Mesenteric fat pad (tissue), 1 donor: ENCODE results near the gene GPR18. TPM values are rescaled to one million over a fixed set of nuclear protein-coding genes. Genes with fewer than 3 reads are reported as not detected.

Experiments used
- DNase-seq: peaks from one replicate; pipeline ENCODE4 v3.0.0-alpha.2; 2020; ENCODE audit warnings: low spot score
- long read RNA-seq: library from polyadenylated mRNA; unstranded; transcript quantifications from one replicate; pipeline ENCODE4 v2.0.0, GENCODE V29; 2020
- total RNA-seq: library from RNA; stranded (reverse); fragmentation: NEBNext Ultra II Directional; extraction: Animal tissue kit (Norgen Biotek cat#: 25700); gene quantifications from one replicate; pipeline ENCODE4 v1.2.1, GENCODE V29; 2021
- donor health status: DM: yes; HTN: yes; CAD: no.

GPR18 gene
- total RNA-seq: not detected
- long read RNA-seq, partial matches to known transcripts: 0 of 1 reads
- long read RNA-seq, other reads (novel, unspliced or antisense): 1 of 1 reads

GRCh38 chr13:99258210-99258860, at the start of gene GPR18:
Gene GPR18, minus strand, starts transcription at chr13:99258379. Its CDS starts 2,507 bp downstream, at chr13:99255872.
- DNase-seq: no peak

GRCh38 chr13:99307648-99308339, 49.6 kb upstream of the GPR18 start:
- DNase-seq: no peak

- DNase-seq: no peak
Observed at GRCh38 chr13:99307247-99307646, 49.1 kb upstream of the GPR18 start, which contains the start of gene GPR183. Gene GPR183, minus strand, starts transcription at chr13:99307399. Its CDS starts 11,254 bp downstream, at chr13:99296145.

GRCh38 chr13:99305566-99305965, 47.4 kb upstream of the GPR18 start:
- DNase-seq: no peak

GRCh38 chr13:99305158-99305557, 47.0 kb upstream of the GPR18 start:
- DNase-seq: no peak

GRCh38 chr13:99304541-99304940, 46.4 kb upstream of the GPR18 start:
- no peak for DNase-seq

- DNase-seq: no peak
Observed at GRCh38 chr13:99303863-99304521, 45.8 kb upstream of the GPR18 start.

- no peak for DNase-seq
Observed at GRCh38 chr13:99302637-99303505, 44.7 kb upstream of the GPR18 start.

- no peak for DNase-seq
Observed at GRCh38 chr13:99301913-99302636, 43.9 kb upstream of the GPR18 start.

GRCh38 chr13:99301056-99301838, 43.1 kb upstream of the GPR18 start:
- no peak for DNase-seq

- DNase-seq: no peak
Observed at GRCh38 chr13:99299920-99300341, 41.8 kb upstream of the GPR18 start.

GRCh38 chr13:99299256-99299919, 41.2 kb upstream of the GPR18 start:
- DNase-seq: no peak

GRCh38 chr13:99298056-99298455, 39.9 kb upstream of the GPR18 start:
- DNase-seq: no peak

- DNase-seq: no peak
Observed at GRCh38 chr13:99297331-99297730, 39.2 kb upstream of the GPR18 start.

- no peak for DNase-seq
Observed at GRCh38 chr13:99296398-99296797, 38.2 kb upstream of the GPR18 start.

GRCh38 chr13:99295488-99296252, 37.5 kb upstream of the GPR18 start:
- no peak for DNase-seq

- no peak for DNase-seq
Observed at GRCh38 chr13:99294958-99295357, 36.8 kb upstream of the GPR18 start.

GRCh38 chr13:99294198-99294597, 36.0 kb upstream of the GPR18 start:
- no peak for DNase-seq
